GM23248 (cell line): ENCODE measurements around the gene EDIL3.

ENCODE experiments used
- EZH2 ChIP-seq: fragments of 200-600 bp; sonication (generic); IDR thresholded peaks from 2 replicates; pipeline ENCODE4 v1.6.1; 2018; ENCODE audit warnings: antibody characterized with exemption, mild to moderate bottlenecking; ENCODE audit not compliant: insufficient read depth, poor library complexity, severe bottlenecking
- EZH2phosphoT487 ChIP-seq: fragments of 200-600 bp; sonication (generic); IDR thresholded peaks from 2 replicates; pipeline ENCODE4 v1.6.1; 2018; ENCODE audit warnings: antibody characterized with exemption, moderate library complexity, mild to moderate bottlenecking, low read depth; ENCODE audit not compliant: insufficient read depth

GRCh38 chr5:84242286-84242685, 142.4 kb downstream of the EDIL3 start:
- TF ChIP-seq EZH2 (no peak), EZH2phosphoT487 (no peak)
